Activated CD8-positive, alpha-beta memory T cell treated with anti-CD3 and anti-CD28 coated beads for 48 hours (primary cell): Measurements from ENCODE around the gene FBXW2.

Experiments
- DNase-seq, 3 experiments: peaks; one replicate each; pipeline ENCODE4 v3.0.0-alpha.2; 2020; ENCODE audit warnings: low read depth in 2 of 3, low spot score in 2 of 3

FBXW2 gene

GRCh38 chr9:120716483-120716882 lies 76.7 kb downstream of the FBXW2 start:
- DNase-seq, result no peak

- DNase-seq, result no peak
Measured at GRCh38 chr9:120715389-120715924, 77.8 kb downstream of the FBXW2 start.

- DNase-seq, result no peak
Measured at GRCh38 chr9:120714846-120715388, 78.3 kb downstream of the FBXW2 start.

- DNase-seq, result peak; percentile 80 to 93 (median 82)
Measured at GRCh38 chr9:120714088-120714845, 78.9 kb downstream of the FBXW2 start, which contains the start of gene MEGF9. MEGF9 (minus strand) TSS chr9:120714470; CDS start chr9:120714358, 112 bp downstream.

- no peak for DNase-seq
Measured at GRCh38 chr9:120713257-120714087, 79.7 kb downstream of the FBXW2 start.

- no peak for DNase-seq
Measured at GRCh38 chr9:120712539-120713031, 80.6 kb downstream of the FBXW2 start.

GRCh38 chr9:120711841-120712538 lies 81.2 kb downstream of the FBXW2 start:
- no peak for DNase-seq

GRCh38 chr9:120711354-120711753 lies 81.9 kb downstream of the FBXW2 start:
- DNase-seq, result no peak

- no peak for DNase-seq
Measured at GRCh38 chr9:120710110-120710981, 82.9 kb downstream of the FBXW2 start.

GRCh38 chr9:120708526-120709224 lies 84.5 kb downstream of the FBXW2 start:
- DNase-seq, result no peak

- no peak for DNase-seq
Measured at GRCh38 chr9:120707170-120707569, 86.0 kb downstream of the FBXW2 start.
